EL (cell line): ENCODE data around the gene TRPM2.

ENCODE experiments used
- DNase-seq: peaks from one replicate; pipeline ENCODE4 v3.0.0-alpha.2; 2016

TRPM2 gene

DNA sequence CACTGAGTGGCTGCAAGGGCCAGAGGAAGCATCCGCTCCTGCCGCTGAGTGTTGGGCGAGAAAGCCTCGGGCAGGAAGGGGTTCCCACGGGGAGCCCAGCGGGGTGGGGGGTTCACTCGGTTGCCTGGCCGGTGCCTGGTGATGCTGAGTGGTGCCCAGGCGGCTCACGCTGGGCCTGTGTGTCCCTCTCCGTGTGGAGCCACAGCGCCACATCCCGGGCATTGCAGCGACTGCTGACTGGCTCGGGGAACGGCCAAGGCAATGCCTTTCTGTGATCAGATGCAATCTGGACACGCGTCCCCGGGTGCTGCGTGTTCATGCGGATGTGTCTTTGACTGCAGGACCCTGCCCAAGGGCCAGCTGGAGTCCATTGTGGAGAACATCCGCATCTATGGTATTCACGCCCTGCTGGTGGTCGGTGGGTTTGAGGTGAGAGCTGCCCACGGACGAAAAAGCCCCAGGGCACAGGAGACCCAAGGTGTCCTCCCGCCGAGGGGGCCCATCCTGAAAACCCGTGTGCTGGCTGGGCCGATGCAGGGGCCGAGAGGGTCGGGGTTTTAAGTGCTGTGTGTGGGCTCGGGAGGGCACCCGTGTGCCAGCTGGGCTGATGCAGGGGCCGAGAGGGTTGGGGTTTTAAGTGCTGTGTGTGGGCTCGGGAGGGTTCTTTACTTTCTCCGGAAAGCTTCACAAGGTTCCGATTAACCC is 30.6 kb upstream of the TRPM2 start:
- DNase-seq = no peak

DNA sequence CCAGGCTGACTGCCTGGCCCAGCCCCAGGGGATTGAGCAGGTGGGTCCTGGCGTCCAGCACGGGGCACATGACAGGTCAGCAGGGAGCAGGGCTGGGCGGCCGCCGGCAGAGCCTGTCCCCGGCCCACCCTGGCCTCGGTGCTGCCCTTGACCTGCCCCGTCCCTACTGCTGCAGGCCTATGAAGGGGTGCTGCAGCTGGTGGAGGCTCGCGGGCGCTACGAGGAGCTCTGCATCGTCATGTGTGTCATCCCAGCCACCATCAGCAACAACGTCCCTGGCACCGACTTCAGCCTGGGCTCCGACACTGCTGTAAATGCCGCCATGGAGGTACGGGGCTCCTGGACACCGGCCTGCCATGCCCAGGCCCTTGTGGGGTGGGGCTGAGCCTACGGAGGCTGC is 29.8 kb upstream of the TRPM2 start:
- no peak for DNase-seq

DNA sequence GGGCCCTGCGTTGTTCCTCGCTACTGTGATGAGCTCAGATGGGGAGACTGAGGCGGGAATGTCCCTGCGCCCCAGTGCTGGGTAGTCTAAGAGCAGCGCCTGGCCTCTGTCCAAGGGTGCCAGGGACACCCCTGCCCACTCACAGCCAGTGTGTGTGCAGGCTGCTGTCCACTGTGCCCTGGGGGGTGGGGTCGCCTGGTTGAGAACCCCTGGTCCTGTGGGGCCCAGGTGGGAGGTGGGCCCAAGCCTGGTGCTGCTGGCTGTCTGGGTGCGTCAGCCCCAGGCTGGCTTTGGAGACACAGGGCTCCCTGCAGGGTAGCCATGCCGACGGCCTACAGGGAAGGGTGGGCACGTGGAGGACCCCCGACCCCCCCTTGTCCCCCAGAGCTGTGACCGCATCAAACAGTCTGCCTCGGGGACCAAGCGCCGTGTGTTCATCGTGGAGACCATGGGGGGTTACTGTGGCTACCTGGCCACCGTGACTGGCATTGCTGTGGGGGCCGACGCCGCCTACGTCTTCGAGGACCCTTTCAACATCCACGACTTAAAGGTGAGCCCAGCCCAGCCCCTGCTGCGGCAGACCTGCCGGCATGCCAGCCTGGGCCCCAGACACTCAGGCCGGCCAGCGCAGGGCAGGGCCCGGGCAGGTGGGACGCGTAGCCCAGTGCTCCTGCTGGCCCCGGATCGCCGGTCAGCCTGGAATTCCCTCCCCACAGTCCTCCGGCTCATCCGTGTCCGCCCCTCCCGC is 29.1 kb upstream of the TRPM2 start:
- no peak for DNase-seq

DNA sequence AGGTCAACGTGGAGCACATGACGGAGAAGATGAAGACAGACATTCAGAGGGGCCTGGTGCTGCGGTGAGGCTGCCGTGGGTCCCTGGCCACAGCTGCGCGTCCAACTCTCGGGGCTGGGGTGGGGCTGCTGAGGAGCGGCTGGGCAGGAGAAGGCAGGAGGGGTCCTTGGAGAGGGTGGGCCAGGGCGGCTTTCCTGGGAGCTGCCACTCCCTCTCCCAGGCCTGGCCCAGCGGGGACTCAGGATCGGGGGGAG is 28.6 kb upstream of the TRPM2 start:
- no peak for DNase-seq

DNA sequence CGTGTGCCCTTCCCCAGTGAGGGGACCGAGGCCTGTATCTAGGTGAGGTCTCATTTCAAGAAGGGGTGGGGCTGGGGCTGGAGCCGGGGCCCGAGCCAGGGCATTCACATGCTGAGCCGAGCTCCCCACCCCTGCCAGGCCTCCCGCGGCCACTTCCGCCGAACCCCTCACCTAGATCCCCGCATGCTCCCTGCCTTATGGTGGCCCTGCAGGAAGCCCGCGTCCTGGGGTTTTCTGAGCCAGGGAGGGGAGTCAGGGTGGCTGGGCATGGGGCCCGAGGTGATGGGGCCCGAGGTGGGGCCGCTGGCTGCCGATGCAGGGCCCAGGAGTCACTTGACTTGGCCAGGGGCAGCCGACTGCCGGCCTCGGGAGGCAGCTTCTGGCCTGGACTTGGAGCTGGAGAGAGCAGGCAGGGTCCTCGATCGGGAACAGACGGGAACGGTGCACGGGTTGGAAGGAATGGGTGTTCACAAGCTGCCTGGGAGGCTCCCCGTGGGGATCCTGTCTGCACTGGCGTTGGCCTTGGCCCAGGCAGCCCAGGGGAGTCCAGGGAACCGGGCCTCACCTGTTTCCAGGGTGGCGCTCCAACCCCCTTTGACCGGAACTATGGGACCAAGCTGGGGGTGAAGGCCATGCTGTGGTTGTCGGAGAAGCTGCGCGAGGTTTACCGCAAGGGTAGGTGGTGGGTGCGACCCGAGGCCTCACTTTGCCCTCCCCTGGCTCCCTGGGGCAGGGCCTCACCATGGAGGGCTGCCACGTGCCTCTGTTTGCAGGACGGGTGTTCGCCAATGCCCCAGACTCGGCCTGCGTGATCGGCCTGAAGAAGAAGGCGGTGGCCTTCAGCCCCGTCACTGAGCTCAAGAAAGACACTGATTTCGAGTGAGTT is 27.8 kb upstream of the TRPM2 start:
- no peak for DNase-seq

DNA sequence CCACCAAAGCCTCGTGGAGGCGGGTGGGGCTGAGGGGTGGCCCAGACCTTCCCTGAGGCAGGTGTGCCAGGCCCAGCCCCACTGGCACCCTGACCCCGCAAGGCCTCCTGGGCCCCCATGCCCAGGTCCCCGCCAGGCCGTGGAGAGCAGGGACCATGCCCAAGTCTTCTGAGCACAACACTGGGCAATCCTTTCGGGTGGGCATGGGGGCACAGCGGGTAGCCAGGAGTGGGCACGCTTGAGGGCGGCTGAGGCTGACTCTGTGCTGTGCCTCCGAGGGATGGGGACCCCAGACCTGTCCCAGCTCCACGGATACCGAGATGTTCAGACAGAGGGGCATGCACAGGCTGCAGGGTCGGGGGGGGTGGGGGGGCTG is 27.2 kb upstream of the TRPM2 start:
- DNase-seq = no peak

DNA sequence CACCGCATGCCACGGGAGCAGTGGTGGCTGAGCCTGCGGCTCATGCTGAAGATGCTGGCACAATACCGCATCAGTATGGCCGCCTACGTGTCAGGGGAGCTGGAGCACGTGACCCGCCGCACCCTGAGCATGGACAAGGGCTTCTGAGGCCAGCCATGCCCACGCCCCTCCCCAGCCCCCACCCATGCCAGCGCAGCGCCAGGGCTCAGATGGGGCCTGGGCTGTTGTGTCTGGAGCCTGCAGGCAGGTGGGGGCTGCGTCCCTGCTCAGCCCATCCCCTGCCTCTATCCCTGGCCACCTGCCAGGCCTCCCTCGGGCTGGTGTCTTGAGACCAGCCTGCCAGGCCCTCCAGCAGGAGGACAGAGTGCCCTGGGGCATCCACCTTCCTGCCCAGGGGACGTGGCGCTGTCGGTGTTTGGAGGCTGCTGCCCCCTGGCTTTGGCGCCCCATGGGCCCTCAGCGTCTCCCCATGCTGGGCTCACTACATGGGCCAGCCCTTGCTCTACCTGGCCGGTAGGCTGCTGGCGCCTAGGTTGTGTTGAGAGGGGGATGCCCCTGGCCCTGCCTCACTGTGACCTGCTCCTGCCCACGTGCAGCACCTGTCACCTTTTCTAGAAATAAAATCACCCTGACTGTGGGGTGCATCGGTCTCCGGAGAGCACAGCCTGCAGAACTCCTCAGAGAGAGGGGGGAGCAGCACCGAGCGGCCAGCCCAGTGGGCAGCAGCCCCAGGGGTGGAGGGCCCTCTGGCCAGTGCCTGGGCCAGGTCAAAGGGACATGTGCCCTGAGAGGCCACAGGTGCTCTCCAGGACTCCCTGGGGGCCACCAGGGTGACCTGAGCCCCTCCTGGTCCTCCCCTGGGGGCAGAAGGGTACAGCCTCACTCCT is 26.5 kb upstream of the TRPM2 start:
- no peak for DNase-seq

DNA sequence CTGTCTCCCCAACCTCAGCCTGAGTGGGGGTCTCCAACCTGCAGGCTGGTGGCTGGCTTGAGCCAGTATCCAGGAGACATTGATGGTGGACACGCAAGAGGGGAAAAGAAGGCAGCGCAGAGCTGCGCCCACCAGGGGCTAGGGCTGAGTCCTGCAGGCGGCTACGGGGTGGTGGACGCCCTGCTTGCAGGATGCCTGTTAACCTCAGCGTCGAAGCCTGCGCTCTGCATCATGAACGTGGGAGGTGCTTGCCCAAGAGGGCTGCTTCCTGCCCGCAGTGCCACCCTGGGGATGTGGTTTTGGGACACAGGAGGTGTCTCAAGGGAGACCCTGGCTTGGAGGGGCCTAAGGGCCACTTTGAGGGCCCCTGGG is 25.8 kb upstream of the TRPM2 start:
- DNase-seq = no peak

DNA sequence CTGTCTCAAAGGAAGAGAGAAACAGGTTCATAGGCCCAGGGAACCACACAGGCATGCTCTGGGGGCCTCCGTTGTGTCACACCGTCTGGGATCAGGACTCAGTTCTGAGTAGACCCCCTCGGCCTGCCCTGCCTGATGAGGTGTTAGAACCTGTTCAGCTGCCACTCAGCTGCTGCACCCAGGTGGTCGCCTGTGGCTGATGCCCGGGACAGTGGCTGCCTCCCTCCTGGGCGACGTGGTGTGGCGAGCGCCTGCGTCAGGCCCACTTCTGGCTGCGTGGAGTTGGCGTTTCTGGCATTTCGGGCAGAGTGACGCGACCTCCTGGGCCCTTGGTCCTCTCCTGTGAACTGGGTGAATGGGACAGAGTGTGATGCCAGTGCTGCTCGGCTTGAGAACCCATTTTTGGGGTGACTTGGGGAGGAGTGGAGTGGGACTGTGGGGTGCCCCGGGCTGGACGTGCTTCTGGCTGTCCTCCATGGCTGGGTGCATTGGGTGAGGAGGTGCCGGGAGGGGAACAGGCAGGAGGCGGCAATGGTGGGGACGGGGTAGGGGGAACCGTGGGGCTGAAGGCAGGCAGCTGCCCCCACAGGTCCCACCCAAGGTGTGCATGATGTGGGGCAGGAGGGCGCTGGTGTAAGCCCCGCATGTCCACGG is 25.1 kb upstream of the TRPM2 start:
- no peak for DNase-seq

DNA sequence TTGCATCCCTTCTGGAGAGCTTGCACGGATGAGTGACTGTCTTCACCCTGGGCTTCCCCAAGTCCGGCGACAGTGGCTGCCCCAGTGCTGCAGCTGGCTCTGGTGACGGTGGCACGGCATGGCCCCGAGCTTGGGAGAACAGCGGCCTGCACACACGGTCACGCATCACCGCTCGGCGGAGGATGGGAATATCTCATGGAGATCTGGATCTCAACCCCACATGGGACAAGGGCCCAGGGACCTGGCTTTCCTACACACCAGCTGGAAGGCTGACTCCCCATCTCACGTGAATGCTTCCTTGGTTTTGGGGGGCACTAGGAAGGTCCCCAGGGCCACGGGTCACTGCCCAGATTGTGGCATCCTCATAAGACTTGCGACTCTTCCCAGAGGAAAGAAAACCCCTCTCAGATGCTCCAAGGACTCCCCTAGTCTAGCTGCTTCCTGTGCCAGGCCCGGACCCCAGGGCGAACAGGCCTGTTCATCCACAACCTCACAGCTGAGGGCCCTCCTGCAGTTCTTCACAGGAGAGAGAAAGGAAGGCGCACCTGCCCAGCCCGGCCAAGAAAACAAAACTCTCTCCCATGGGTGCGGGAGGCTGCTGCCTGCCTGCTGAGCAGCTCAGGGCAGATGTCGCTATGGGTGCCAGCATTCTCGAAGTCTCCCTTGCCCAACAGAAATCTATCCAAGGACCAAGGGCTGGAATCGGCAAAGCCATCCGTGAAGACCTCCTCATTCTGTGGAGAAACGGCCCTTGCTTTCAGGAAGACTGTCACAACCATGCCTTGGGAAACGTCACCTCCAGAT is 24.1 kb upstream of the TRPM2 start:
- no peak for DNase-seq

DNA sequence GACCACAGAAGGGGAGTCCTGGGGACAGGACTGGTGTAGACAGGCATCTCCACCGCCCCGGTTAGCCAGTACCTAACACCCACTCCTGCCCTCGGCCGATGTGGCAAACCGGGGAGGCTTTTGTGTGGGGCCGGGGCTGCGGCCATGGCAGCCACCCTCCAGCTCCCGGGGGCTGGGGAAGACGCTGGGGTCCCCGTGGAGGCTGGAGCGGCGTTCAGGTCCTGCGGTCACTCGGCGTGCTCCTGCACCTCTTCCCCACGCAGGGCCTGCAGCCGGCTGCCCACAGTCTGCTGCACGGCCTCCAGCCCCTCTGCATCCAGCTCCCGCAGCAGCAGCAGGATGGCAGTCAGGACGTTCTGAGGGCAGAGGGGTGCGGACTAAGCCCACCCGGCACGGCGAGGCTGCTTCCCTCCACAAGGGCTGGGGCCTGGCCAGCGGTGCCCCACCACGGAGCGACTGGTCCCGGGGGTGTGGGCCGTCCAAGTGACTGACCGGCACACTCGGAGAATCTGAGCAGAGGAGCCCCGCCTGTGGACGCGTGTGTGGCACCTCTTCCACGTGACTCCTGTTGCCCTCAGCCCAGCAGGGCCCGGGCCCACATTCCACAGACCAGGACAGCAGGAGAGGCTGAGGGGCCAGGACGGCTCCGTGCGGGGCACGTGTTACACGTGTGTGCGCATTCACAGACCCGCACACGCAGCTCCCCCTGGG is 23.3 kb upstream of the TRPM2 start:
- DNase-seq = no peak

DNA sequence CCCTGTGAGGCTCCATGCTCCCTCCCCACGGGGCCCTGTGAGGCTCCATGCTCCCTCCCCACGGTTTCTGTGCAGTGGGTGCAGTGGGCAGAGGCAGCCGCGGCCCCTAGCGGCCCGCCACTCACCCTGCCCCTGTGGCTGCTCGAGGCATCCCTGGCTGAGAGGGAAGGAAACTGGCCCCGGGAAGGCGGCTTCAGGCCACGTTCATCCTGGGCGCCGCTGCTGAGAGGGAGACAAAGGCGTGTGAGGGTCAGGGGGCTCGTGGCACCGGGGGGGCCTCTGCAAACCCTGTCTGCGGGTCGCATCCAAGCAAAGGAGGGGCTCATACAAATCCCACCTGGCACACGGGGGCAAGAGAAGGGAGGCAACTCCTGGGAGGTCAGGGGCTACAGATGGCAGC is 22.7 kb upstream of the TRPM2 start:
- DNase-seq = no peak

DNA sequence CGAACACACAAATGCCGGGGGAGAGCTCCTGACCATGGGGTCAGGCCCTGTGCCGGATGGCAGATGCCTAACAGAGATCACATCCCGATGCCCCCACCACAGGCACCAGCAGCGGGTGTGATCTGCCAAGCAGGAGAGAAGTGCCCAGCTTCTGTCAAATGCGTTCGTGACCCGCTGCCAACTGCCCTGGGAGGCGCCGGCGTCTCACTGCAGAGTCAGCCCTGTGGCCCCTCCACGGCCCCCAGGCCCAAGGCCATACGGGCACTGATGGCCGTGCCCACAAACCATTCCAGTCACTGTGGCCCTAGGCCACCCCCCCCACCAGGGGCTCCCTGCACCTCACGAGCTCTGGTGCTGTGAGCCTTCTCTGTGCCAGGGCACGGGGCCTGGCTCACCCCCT is 22.2 kb upstream of the TRPM2 start:
- no peak for DNase-seq

DNA sequence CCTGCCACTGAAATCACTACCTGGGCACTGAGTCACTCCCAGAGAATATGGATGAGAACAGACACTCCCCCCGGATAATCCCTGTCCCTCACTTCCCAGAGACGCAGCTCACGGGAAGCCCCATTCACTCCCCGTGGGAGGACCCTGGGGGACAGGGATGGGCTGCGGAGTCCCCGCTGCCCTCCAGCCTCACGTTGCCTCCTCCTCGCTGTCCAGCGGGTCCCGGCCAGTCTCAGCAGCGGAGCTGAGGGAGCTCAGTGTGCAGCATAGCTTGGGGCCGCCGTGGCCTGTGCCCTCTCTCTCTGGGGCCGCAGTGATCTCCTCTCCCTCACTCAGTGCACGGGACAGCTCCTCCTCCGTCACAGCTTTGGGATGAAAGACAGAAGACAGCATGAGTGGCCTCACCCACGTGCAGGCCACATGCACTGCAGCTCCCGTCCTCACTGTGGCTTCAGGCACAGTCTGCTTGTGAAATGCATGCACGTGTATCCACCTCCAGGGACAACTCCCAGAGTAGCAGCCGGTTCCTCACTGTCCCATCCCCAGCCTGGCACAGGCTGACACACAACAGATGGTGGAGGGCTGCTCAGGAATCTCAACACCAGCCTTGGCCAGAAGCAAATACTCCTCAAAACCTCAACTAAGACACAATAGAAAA is 21.6 kb upstream of the TRPM2 start:
- DNase-seq = peak; percentile 23

DNA sequence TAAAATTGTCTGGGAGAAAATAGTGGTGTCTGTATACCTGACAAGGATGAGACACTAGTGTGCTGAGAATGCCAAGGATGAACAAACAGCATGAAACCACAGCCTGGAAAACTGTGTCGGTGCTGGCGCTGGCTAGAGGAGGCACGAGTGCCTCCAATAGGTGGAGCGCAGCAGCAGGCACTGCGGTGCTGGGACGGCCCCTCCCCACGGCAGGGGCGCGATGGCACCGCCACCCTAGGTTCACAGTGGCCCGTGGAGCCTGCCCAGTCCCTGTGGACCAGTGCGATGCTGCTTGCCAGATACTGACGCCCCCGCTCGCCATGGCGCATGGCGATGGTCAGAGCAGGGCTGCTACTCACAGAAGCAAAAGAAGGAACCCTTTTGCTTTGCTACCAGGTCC is 21.0 kb upstream of the TRPM2 start:
- DNase-seq = no peak

DNA sequence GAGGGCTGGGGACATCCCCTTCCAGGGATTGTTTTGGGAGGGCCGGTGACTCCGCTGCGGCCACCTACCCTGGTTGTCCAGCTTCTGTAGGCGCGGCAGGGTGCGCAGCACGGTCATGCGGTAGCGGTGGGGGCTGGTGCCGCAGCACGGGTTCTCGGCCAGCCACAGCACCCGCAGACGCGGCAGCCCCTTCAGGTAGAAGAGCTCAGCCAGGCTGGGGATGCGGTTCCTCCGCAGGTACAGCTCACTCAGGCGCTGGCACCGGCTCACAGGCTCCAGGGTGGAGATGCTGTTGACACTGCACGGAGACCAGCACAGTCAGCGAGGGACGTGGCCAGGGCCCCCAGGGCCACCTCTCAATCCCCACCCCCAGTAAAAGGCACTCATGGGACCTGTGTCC is 20.5 kb upstream of the TRPM2 start:
- DNase-seq = no peak

DNA sequence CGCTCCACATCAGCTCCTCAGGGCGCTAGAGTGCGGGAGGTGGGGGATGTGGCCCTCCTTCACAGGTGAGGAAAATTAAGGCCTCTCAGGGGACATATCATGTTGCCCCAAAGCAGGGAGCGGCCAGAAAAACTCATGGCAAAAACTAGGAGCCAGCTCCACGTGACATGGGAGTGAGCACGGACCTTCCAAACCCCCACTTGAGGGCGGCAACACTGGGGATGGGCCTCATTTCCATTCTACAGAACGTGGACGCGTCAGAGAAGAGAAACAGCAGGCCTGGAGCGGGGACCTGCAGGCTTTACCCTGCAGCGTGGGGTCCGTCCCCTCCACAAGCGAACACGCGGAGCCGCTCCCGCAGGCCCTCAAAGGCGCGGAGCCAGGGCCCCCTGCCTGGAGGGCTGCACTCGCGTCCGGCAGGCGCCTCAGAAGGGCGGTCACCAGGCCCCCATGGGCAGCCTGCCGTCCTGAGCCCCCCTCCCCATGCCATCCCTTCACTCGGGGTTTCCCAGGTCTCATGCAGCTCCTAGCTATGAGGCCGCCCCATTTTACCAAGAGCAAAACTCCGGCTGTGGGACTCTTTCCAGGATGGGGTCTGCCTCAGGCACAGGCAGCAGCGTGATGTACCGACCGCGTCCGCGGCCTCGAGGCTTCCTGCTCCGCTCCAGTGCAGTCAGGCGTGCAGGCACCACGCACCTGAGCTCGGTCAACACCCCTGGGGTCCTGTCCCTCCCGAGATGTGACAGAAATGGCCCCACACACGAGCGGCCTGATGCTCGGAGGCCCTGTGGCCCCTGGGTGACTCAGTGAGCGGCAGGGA is 19.7 kb upstream of the TRPM2 start:
- no peak for DNase-seq

DNA sequence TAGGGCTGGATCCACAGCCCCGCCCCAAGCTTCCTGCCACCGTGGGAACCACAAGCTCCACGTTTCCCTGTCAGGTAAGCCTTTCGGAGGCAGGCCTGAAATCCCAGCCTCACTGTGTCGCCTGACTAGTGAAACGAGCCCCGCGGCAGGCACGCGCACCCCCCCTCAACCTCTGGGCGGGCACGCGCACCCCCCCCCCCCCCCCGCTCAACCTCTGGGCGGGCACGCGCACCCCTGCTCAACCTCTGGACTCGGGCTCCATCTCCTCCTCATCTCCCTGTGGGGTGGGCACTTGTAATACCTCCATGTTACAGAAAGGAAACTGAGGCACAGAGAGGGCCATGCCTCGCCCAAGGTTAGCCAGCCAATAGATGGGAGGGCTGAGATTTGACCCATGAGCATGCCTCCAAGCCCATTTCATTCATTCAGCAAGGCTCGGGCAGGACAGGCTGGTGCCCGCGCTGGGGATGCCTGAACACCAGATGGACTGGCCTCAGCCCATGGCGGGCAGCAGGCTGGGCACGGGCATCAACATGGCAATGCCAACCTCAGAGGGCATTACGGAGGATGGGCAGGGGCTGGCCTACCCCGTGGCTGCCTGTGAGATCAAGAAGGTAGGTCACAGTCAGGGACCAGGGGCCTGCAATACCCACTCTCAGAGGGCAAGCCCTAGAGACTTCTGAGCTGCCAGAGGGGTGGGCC is 18.9 kb upstream of the TRPM2 start:
- no peak for DNase-seq
